NK-92 (cell line): Measurements from ENCODE around the gene TM7SF3.

Experiments
- DNase-seq: peaks from one replicate; lab custom pipeline; 2025; ENCODE audit not compliant: unreplicated experiment; lab: John Stamatoyannopoulos, UW

Gene TM7SF3

DNA sequence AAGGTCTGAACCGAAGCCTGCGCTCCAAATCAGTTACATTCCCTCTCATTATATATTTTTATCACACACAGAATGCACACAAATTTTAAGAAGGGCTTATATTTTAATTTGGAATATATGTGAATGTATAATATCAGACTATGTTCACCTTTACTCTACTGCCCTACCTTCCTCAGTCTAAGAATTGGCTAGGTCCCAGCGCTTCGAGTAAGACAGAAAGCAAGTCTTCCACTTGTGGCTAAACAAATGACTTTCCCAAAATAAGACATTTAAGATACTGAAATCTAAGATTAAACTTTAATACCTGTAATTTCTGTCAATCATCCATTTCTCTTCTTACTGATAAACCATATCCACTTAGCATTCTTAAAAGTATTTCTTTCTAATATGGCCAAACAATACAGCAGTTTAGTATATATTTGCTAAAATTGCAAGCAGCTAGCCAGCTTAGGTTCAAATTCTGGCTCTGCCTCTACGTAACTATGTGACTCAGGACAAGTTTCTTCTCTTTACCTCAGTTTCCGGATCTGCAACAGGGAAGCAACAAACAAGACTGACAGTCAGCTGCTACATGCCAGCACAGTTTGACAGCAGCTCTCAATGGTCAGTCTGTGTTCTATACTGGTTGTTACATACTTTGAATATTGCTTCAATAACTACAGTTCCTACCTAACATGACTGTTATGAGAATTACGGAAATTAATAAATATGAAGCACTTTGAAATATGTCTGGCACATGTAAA, 78.4 kb downstream of the TM7SF3 start:
- DNase-seq: no peak

DNA sequence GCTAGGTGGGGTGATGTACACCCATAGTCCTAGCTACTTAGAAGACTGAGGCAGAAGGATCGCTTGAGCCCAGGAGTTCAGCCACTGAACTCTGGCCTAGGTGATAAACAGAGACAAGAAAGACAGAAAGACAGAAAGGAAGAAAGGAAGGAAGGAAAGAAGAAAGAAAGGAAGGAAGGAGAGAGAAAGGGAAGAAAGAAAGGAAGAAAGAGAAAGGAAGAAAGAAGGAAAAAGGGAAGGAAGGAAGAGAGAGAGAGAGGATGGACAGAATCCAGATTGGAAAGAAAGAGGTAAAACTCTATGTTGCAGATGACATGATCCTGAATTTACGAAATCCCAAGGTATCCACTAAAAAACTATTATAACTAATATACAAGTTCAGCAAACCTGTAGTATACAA, 84.6 kb downstream of the TM7SF3 start:
- DNase-seq: no peak

DNA sequence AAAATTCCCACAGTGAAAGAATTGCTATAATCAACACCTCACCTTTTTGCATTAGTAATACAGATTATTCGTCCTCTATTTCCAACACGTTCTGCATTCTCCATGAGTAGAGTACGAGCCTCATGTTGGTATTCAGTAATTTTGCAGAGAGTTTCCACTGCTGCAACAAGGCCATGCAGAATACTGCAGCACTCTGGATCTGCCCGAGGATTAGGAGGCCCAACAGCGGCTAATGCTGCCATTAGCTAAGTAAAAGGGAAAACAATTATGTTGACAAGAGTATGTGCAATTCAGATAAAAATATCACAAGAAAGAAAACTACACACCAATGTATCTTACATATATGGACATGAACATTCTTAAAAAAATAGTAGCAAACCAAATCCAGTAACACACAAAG, 85.5 kb downstream of the TM7SF3 start:
- DNase-seq: no peak
